Dermis blood vessel endothelial cell (primary cell): ENCODE measurements around the gene AZI2. TPM values are rescaled to one million over a fixed set of nuclear protein-coding genes. Genes with fewer than 3 reads are reported as not detected.

Experiments used
- DNase-seq: peaks from one replicate; pipeline ENCODE4 v3.0.0; 2010
- total RNA-seq: library from RNA; depleted of rRNA; stranded (reverse); fragments of >200 nt; gene quantifications from 2 replicates; pipeline ENCODE4 v1.2.3, GENCODE V29; 2014

The AZI2 gene
- 53.8 and 68.7 TPM in 2 replicates for total RNA-seq

GRCh38 chr3:28348629-28349468 is at the start of gene AZI2, which contains the start of gene ZCWPW2:
AZI2 (minus strand) TSS chr3:28348824; CDS start chr3:28340617, 8,207 bp downstream.
ZCWPW2 (plus strand) TSS chr3:28348721; CDS start chr3:28413069, 64,348 bp downstream.
- peak; percentile 97 for DNase-seq

- no peak for DNase-seq
Observed at GRCh38 chr3:28388978-28389377, 40.4 kb upstream of the AZI2 start.

GRCh38 chr3:28386049-28386448 is 37.4 kb upstream of the AZI2 start:
- no peak for DNase-seq

- no peak for DNase-seq
Observed at GRCh38 chr3:28376424-28376823, 27.8 kb upstream of the AZI2 start.

- DNase-seq = no peak
Observed at GRCh38 chr3:28349469-28350000, 911 bp upstream of the AZI2 start.

GRCh38 chr3:28348265-28348628 is 377 bp downstream of the AZI2 start:
- no peak for DNase-seq

GRCh38 chr3:28347374-28348264 is 1.0 kb downstream of the AZI2 start:
- DNase-seq = no peak

GRCh38 chr3:28345690-28346089 is 2.9 kb downstream of the AZI2 start:
- DNase-seq = no peak

GRCh38 chr3:28343144-28343543 is 5.5 kb downstream of the AZI2 start:
- no peak for DNase-seq

GRCh38 chr3:28337230-28337629 is 11.4 kb downstream of the AZI2 start:
- DNase-seq = no peak

GRCh38 chr3:28335246-28335645 is 13.4 kb downstream of the AZI2 start:
- DNase-seq = no peak

- DNase-seq = peak; percentile 18
Observed at GRCh38 chr3:28334552-28334951, 14.1 kb downstream of the AZI2 start.

- DNase-seq = peak; percentile 60
Observed at GRCh38 chr3:28328188-28329151, 20.2 kb downstream of the AZI2 start.

- DNase-seq = no peak
Observed at GRCh38 chr3:28326458-28326926, 22.1 kb downstream of the AZI2 start.

- no peak for DNase-seq
Observed at GRCh38 chr3:28322464-28322863, 26.2 kb downstream of the AZI2 start.

GRCh38 chr3:28320981-28321380 is 27.6 kb downstream of the AZI2 start:
- DNase-seq = no peak

GRCh38 chr3:28317438-28318022 is 31.1 kb downstream of the AZI2 start:
- peak; percentile 71 for DNase-seq

- DNase-seq = no peak
Observed at GRCh38 chr3:28316226-28316625, 32.4 kb downstream of the AZI2 start.

GRCh38 chr3:28315711-28316110 is 32.9 kb downstream of the AZI2 start:
- no peak for DNase-seq

GRCh38 chr3:28308196-28308595 is 40.4 kb downstream of the AZI2 start:
- DNase-seq = no peak

- no peak for DNase-seq
Observed at GRCh38 chr3:28301688-28302087, 46.9 kb downstream of the AZI2 start.
